Measurements from ENCODE around the gene CTU2.

The CTU2 gene

GRCh38 chr16:88764080-88764479, 57.8 kb downstream of the CTU2 start:
- no peak for DNase-seq

- DNase-seq = no peak
These were observed 58.6 kb downstream of the CTU2 start for GRCh38 chr16:88764913-88765349.

Data from inflammatory macrophage treated with lipopolysaccharide for 4 hours (primary cell).